ENCODE results near the gene ZNF850. TPM values are rescaled to one million over a fixed set of nuclear protein-coding genes. Genes with fewer than 3 reads are reported as not detected.
"Not testable (repeated sequence)": the region's sequence is repeated elsewhere in the genome, so short reads cannot be mapped to it uniquely, and the experiment has no call there.

Gene ZNF850
- total and polyA plus RNA-seq, 2 of the 13 experiments (the other 11 are each of a cell fraction or from before 2014, with no cell fraction given), result 0.78 to 6.6 TPM

- no peaks in the 10 kb centered on the region for H3K4me1 ChIP-seq (ENCODE audit: insufficient read depth, low read length)
- ATAC-seq, result no peak
- no peak overlapping the region for H2AFZ ChIP-seq (ENCODE audit: low read length)
- no peaks in the 10 kb centered on the region for H4K20me1 ChIP-seq (ENCODE audit: insufficient read depth, low read length)
- H3K79me2 ChIP-seq (ENCODE audit: insufficient read depth, low read length), result no peaks in the 10 kb centered on the region
- BruUV-seq (replicated peaks), result no TSS peak
- in situ Hi-C loops (cut with HindIII; ENCODE audit: extremely low pct_ligation_motif_present, low pct_unique_long_range_greater_than_20kb) (no loop called here), intact Hi-C loops (cut with micrococcal nuclease; ENCODE audit: unreplicated experiment) (no loop called here)
- no peak for TF ChIP-seq REL (CRISPR knock-in tag; conservative IDR thresholded peaks at IDR 0.05)
- POLR2A ChIA-PET, result no interaction called here
- WGBS (ENCODE audit: low lambda C conversion rate), result 97% methylated on average over 4 of the region's 4 CpGs
- no peak overlapping the region for H3K4me3 ChIP-seq (replicated peaks in 1 of 3; ENCODE audit: insufficient read depth in 1 of 3, low read depth in 2 of 3, low read length in 3 of 3)
- peaks cover 13 to 33% of the 10 kb centered on the region in 2 experiments for H3K36me3 ChIP-seq (replicated peaks in 1 of 2; ENCODE audit: control insufficient read depth in 1 of 2, insufficient read depth in 2 of 2, low read length in 2 of 2)
- CTCF ChIA-PET (ENCODE audit: low intra/inter-chr PET ratio, low total read pairs), result no interaction called here
- H3K4me2 ChIP-seq (ENCODE audit: low read depth, low read length), result no peak overlapping the region
- H3K9ac ChIP-seq (ENCODE audit: insufficient read depth, low read depth, low read length), result no peak overlapping the region
- FAIRE-seq, result no peak
- H3K9me3 ChIP-seq (ENCODE audit: low read length), result peaks cover 99% of the 10 kb centered on the region
- H3K27me3 ChIP-seq (ENCODE audit: control insufficient read depth in 1 of 2, insufficient read depth in 2 of 2, low read length in 2 of 2), result no peaks in the 10 kb centered on the region
- H3K27ac ChIP-seq (ENCODE audit: extremely low read length, insufficient read depth, low read length), result no peak overlapping the region
- DNase-seq (ENCODE audit: low spot score), result no peak
Observed at GRCh38 chr19:36745870-36746269, 26.7 kb downstream of the ZNF850 start.

- ATAC-seq; CTCF ChIA-PET (ENCODE audit: low intra/inter-chr PET ratio, low total read pairs); in situ Hi-C loops (cut with HindIII; ENCODE audit: extremely low pct_ligation_motif_present, low pct_unique_long_range_greater_than_20kb); H3K4me3 ChIP-seq (replicated peaks in 1 of 3; ENCODE audit: insufficient read depth in 1 of 3, low read depth in 2 of 3, low read length in 3 of 3); H3K27ac ChIP-seq (ENCODE audit: extremely low read length, insufficient read depth, low read length); intact Hi-C loops (cut with micrococcal nuclease; ENCODE audit: unreplicated experiment); POLR2A ChIA-PET; FAIRE-seq; BruUV-seq (replicated peaks); H3K79me2 ChIP-seq (ENCODE audit: insufficient read depth, low read length); H3K9ac ChIP-seq (ENCODE audit: insufficient read depth, low read depth, low read length); H3K36me3 ChIP-seq (replicated peaks in 1 of 2; ENCODE audit: control insufficient read depth in 1 of 2, insufficient read depth in 2 of 2, low read length in 2 of 2); H4K20me1 ChIP-seq (ENCODE audit: insufficient read depth, low read length); H3K27me3 ChIP-seq (ENCODE audit: control insufficient read depth in 1 of 2, insufficient read depth in 2 of 2, low read length in 2 of 2); DNase-seq (ENCODE audit: low spot score); H2AFZ ChIP-seq (ENCODE audit: low read length); H3K4me1 ChIP-seq (ENCODE audit: insufficient read depth, low read length); H3K4me2 ChIP-seq (ENCODE audit: low read depth, low read length): not testable (repeated sequence)
- peaks cover 95% of the 10 kb centered on the region for H3K9me3 ChIP-seq (ENCODE audit: low read length)
- 90% methylated on average over 9 of the region's 9 CpGs for WGBS (ENCODE audit: low lambda C conversion rate)
Observed at GRCh38 chr19:36736166-36736565, 36.4 kb downstream of the ZNF850 start.
